ENCODE results near the gene LYPD6B.

LYPD6B gene, protein sequence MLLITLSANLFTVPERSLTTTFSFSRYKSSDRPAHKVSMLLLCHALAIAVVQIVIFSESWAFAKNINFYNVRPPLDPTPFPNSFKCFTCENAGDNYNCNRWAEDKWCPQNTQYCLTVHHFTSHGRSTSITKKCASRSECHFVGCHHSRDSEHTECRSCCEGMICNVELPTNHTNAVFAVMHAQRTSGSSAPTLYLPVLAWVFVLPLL
- long read RNA-seq, result 0 reads

DNA sequence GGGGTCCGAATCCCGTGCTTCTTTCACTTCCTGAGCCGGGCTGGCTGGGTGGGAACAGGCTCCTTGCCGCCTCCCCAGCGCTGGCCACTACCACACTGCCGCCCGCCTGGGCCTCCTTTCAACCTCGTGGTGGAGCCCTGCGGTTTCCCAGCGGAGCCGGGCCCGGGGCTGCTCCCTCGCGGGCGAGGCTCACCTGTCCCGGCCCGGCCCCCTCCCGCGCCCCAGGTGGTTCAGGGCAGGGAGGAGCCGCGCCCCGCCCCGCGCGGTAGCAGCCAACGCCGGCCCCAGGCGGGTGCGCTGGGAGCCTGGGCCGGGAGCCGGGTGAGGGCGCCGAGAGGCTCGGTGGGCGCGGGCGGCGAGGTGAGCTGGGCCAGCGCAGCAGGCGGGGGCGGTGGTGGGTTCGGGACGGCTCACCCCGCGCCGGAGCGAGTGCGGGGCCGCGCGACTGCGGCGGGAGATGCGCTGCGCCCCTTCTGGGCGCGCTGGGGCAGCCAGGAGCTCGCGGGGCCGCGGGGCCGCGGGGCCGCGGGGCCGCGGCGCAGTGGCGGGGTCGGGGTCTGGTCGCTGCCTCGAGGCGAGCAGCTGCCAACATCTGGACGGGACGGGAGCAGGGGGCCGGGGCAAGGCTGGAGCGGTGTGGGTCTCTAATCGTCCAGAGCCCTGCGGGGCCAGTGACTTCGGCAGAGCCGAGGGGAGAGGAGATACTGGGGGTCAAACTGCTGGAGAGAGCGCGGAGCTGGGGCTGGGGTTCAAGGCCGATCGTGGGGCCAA is at the start of gene LYPD6B:
LYPD6B (plus strand) TSS at position 258 of the 771 bp plus-strand sequence. CDS start 92,250 bp downstream, outside the sequence.
- DNase-seq (ENCODE audit: low read depth in 1 of 2, low spot score in 1 of 2), result no peak
- H3K27me3 ChIP-seq (ENCODE audit: insufficient read depth, poor library complexity, severe bottlenecking), result peaks cover 24% of the 10 kb centered on the region
- no peak within 1 kb of the TSS for H3K27ac ChIP-seq (replicated peaks)
- TF ChIP-seq POLR2AphosphoS5 (IDR thresholded peaks at IDR 0.05; ENCODE audit: low read depth) (no peak), SPI1 (IDR thresholded peaks at IDR 0.05; ENCODE audit: borderline replicate concordance, low read depth) (no peak), GABPA (IDR thresholded peaks at IDR 0.05; ENCODE audit: low read depth) (no peak)
- TF ChIP-seq, protein P1, sequence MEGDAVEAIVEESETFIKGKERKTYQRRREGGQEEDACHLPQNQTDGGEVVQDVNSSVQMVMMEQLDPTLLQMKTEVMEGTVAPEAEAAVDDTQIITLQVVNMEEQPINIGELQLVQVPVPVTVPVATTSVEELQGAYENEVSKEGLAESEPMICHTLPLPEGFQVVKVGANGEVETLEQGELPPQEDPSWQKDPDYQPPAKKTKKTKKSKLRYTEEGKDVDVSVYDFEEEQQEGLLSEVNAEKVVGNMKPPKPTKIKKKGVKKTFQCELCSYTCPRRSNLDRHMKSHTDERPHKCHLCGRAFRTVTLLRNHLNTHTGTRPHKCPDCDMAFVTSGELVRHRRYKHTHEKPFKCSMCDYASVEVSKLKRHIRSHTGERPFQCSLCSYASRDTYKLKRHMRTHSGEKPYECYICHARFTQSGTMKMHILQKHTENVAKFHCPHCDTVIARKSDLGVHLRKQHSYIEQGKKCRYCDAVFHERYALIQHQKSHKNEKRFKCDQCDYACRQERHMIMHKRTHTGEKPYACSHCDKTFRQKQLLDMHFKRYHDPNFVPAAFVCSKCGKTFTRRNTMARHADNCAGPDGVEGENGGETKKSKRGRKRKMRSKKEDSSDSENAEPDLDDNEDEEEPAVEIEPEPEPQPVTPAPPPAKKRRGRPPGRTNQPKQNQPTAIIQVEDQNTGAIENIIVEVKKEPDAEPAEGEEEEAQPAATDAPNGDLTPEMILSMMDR (IDR thresholded peaks at IDR 0.05; ENCODE audit: insufficient read depth, low read length), result no peak
- TF ChIP-seq, protein P2, sequence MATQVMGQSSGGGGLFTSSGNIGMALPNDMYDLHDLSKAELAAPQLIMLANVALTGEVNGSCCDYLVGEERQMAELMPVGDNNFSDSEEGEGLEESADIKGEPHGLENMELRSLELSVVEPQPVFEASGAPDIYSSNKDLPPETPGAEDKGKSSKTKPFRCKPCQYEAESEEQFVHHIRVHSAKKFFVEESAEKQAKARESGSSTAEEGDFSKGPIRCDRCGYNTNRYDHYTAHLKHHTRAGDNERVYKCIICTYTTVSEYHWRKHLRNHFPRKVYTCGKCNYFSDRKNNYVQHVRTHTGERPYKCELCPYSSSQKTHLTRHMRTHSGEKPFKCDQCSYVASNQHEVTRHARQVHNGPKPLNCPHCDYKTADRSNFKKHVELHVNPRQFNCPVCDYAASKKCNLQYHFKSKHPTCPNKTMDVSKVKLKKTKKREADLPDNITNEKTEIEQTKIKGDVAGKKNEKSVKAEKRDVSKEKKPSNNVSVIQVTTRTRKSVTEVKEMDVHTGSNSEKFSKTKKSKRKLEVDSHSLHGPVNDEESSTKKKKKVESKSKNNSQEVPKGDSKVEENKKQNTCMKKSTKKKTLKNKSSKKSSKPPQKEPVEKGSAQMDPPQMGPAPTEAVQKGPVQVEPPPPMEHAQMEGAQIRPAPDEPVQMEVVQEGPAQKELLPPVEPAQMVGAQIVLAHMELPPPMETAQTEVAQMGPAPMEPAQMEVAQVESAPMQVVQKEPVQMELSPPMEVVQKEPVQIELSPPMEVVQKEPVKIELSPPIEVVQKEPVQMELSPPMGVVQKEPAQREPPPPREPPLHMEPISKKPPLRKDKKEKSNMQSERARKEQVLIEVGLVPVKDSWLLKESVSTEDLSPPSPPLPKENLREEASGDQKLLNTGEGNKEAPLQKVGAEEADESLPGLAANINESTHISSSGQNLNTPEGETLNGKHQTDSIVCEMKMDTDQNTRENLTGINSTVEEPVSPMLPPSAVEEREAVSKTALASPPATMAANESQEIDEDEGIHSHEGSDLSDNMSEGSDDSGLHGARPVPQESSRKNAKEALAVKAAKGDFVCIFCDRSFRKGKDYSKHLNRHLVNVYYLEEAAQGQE (IDR thresholded peaks at IDR 0.05; ENCODE audit: insufficient replicate concordance, low read depth), result no peak
- H3K4me3 ChIP-seq (replicated peaks; ENCODE audit: insufficient read depth, low read length), result peak within 1 kb of the TSS; percentile 18; the same call in 1 of the 2 replicates

DNA sequence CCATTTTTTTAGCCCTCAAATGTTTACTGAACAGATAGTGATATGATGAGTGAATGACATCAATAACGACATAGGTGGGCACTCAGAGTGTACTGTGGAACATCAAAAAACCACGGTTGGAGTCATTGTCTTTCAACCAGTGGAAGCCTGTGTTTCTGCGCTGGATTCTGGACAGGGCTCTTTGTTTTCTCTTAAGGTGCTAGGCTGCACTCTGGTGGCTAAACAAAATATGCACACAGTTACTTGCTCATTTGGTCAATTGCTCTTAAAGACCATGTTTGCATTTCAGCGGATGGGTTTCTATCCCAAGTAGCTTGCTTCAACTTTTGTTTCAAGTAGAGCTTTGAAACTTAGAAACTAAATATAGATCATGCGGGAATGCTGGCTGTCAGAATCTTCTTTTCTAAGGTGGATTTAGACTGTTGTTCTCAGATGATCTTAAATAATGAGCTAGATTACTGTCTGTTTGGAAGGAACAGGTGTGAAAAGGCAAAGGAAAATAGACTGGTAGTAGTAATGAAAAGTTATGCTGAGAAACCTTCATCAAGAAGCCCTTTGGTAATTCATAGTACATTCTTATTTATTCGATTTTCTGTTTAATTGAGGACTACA is 48.5 kb upstream of the LYPD6B start:
- H3K27me3 ChIP-seq (ENCODE audit: insufficient read depth, poor library complexity, severe bottlenecking), result no peaks in the 10 kb centered on the region
- no peak overlapping the region for H3K4me3 ChIP-seq (replicated peaks; ENCODE audit: insufficient read depth, low read length)
- no peak overlapping the region for H3K27ac ChIP-seq (replicated peaks)
- peak; percentile 37 to 77 for DNase-seq (ENCODE audit: low read depth in 1 of 2, low spot score in 1 of 2)
- no peak for TF ChIP-seq GABPA (IDR thresholded peaks at IDR 0.05; ENCODE audit: low read depth)
- TF ChIP-seq, protein P1 (IDR thresholded peaks at IDR 0.05; ENCODE audit: insufficient read depth, low read length), result peak; percentile 54
- TF ChIP-seq POLR2AphosphoS5 (IDR thresholded peaks at IDR 0.05; ENCODE audit: low read depth), result no peak
- TF ChIP-seq SPI1 (IDR thresholded peaks at IDR 0.05; ENCODE audit: borderline replicate concordance, low read depth), result no peak

DNA sequence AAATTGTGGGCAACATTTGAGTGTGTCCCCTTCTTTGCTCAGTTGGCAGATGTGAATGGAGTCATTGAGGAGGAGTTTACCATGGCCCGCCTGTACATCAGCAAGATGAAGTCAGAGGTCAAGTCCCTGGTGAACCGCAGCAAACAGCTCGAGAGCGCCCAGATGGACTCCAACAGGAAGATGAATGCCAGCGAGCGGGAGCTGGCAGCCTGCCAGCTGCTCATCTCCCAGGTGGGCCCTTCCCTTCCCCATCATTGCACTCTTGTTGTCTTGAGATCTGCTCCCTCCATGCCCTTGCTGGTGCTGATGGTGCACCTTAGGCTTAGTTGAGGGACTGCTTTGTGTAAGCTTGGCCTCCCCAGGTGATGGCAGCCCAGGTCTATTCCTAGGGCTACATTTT is 47.5 kb upstream of the LYPD6B start:
- Histone ChIP-seq H3K27ac (replicated peaks) (no peak overlapping the region), H3K4me3 (replicated peaks; ENCODE audit: insufficient read depth, low read length) (no peak overlapping the region), H3K27me3 (ENCODE audit: insufficient read depth, poor library complexity, severe bottlenecking) (no peaks in the 10 kb centered on the region)
- TF ChIP-seq GABPA (IDR thresholded peaks at IDR 0.05; ENCODE audit: low read depth) (no peak), POLR2AphosphoS5 (IDR thresholded peaks at IDR 0.05; ENCODE audit: low read depth) (no peak), SPI1 (IDR thresholded peaks at IDR 0.05; ENCODE audit: borderline replicate concordance, low read depth) (no peak)
- TF ChIP-seq, protein P2 (IDR thresholded peaks at IDR 0.05; ENCODE audit: insufficient replicate concordance, low read depth), result no peak
- TF ChIP-seq, protein P1 (IDR thresholded peaks at IDR 0.05; ENCODE audit: insufficient read depth, low read length), result no peak
- DNase-seq (ENCODE audit: low read depth in 1 of 2, low spot score in 1 of 2), result no peak

Measured in HL-60 (cell line).